GM21381 (cell line): ENCODE measurements around the gene PSORS1C2.

Experiments used
- ATAC-seq: cut with Tn5 transposase; IDR thresholded peaks from one replicate; pipeline ENCODE4 v1.9.1; 2021; ENCODE audit warnings: mild to moderate bottlenecking, moderate library complexity; ENCODE audit not compliant: unreplicated experiment

PSORS1C2 gene

GRCh38 chr6:31114970-31115849 is 23.7 kb downstream of the PSORS1C2 start:
- no peak for ATAC-seq

GRCh38 chr6:31114541-31114878 is 24.4 kb downstream of the PSORS1C2 start, which contains the start of gene PSORS1C1:
Gene PSORS1C1, plus strand, starts transcription at chr6:31114800. Its CDS starts 14,833 bp downstream, at chr6:31129633.
- no peak for ATAC-seq

GRCh38 chr6:31113861-31114540 is 24.9 kb downstream of the PSORS1C2 start:
- ATAC-seq = no peak

- no peak for ATAC-seq
These were observed 26.4 kb downstream of the PSORS1C2 start, which contains the start of gene C6orf15 for GRCh38 chr6:31112478-31112877. Gene C6orf15, minus strand, starts transcription at chr6:31112575. Its CDS starts 20 bp downstream, at chr6:31112555.

- ATAC-seq = no peak
These were observed 27.2 kb downstream of the PSORS1C2 start for GRCh38 chr6:31111712-31112111.

- no peak for ATAC-seq
These were observed 27.9 kb downstream of the PSORS1C2 start for GRCh38 chr6:31110825-31111582.

- no peak for ATAC-seq
These were observed 31.8 kb downstream of the PSORS1C2 start for GRCh38 chr6:31107052-31107451.

GRCh38 chr6:31103136-31103535 is 35.7 kb downstream of the PSORS1C2 start:
- no peak for ATAC-seq

GRCh38 chr6:31098449-31098938 is 40.4 kb downstream of the PSORS1C2 start:
- no peak for ATAC-seq

- no peak for ATAC-seq
These were observed 42.2 kb downstream of the PSORS1C2 start for GRCh38 chr6:31096656-31097055.

- ATAC-seq = no peak
These were observed 42.7 kb downstream of the PSORS1C2 start for GRCh38 chr6:31096215-31096614.

- ATAC-seq = no peak
These were observed 44.4 kb downstream of the PSORS1C2 start for GRCh38 chr6:31094389-31094881.

- ATAC-seq = no peak
These were observed 45.9 kb downstream of the PSORS1C2 start for GRCh38 chr6:31092769-31093505.

GRCh38 chr6:31092238-31092637 is 46.6 kb downstream of the PSORS1C2 start:
- no peak for ATAC-seq

- ATAC-seq = no peak
These were observed 47.2 kb downstream of the PSORS1C2 start for GRCh38 chr6:31091680-31092079.

- no peak for ATAC-seq
These were observed 47.9 kb downstream of the PSORS1C2 start for GRCh38 chr6:31090973-31091364.

- ATAC-seq = no peak
These were observed 48.4 kb downstream of the PSORS1C2 start for GRCh38 chr6:31090275-31090972.
